Right kidney (tissue), 1 donor: ENCODE results near the gene ANKS1B.
"Not testable (repeated sequence)": the region's sequence is repeated elsewhere in the genome, so short reads cannot be mapped to it uniquely, and the experiment has no call there.

Experiments
- DNase-seq: peaks from one replicate; pipeline ENCODE4 v3.0.0-alpha.2; 2016

Gene ANKS1B

GRCh38 chr12:99870085-99870484 is 114.7 kb downstream of the ANKS1B start:
- no peak for DNase-seq

- DNase-seq, result no peak
These were observed 123.0 kb downstream of the ANKS1B start for GRCh38 chr12:99861731-99862130.

GRCh38 chr12:99859126-99859525 is 125.6 kb downstream of the ANKS1B start:
- DNase-seq, result no peak

GRCh38 chr12:99852666-99853065 is 132.1 kb downstream of the ANKS1B start:
- no peak for DNase-seq

GRCh38 chr12:99847936-99848335 is 136.8 kb downstream of the ANKS1B start:
- no peak for DNase-seq

- no peak for DNase-seq
These were observed 150.0 kb downstream of the ANKS1B start for GRCh38 chr12:99834710-99835109.

GRCh38 chr12:99833397-99833796 is 151.3 kb downstream of the ANKS1B start:
- DNase-seq, result no peak

GRCh38 chr12:99824900-99825542 is 159.7 kb downstream of the ANKS1B start:
- no peak for DNase-seq

GRCh38 chr12:99822273-99822672 is 162.5 kb downstream of the ANKS1B start:
- DNase-seq, result no peak

- no peak for DNase-seq
These were observed 173.8 kb downstream of the ANKS1B start for GRCh38 chr12:99810718-99811593.

- no peak for DNase-seq
These were observed 174.8 kb downstream of the ANKS1B start for GRCh38 chr12:99809909-99810308.

- DNase-seq, result no peak
These were observed 178.4 kb downstream of the ANKS1B start for GRCh38 chr12:99806304-99806703.

GRCh38 chr12:99804715-99805114 is 180.0 kb downstream of the ANKS1B start:
- DNase-seq, result no peak

GRCh38 chr12:99800605-99801004 is 184.1 kb downstream of the ANKS1B start:
- no peak for DNase-seq

GRCh38 chr12:99797931-99798330 is 186.8 kb downstream of the ANKS1B start:
- DNase-seq, result not testable (repeated sequence)

GRCh38 chr12:99783421-99783820 is 201.3 kb downstream of the ANKS1B start:
- DNase-seq, result no peak

- no peak for DNase-seq
These were observed 212.5 kb downstream of the ANKS1B start for GRCh38 chr12:99772274-99772673.

GRCh38 chr12:99771659-99772058 is 213.1 kb downstream of the ANKS1B start:
- DNase-seq, result no peak

GRCh38 chr12:99769396-99769980 is 215.2 kb downstream of the ANKS1B start:
- no peak for DNase-seq

GRCh38 chr12:99768758-99769157 is 216.0 kb downstream of the ANKS1B start:
- DNase-seq, result no peak

- DNase-seq, result no peak
These were observed 216.9 kb downstream of the ANKS1B start for GRCh38 chr12:99767809-99768208.

GRCh38 chr12:99766408-99766807 is 218.3 kb downstream of the ANKS1B start:
- no peak for DNase-seq

GRCh38 chr12:99765469-99766114 is 219.1 kb downstream of the ANKS1B start:
- DNase-seq, result no peak
